ENCODE measurements around the gene PPIL6.

The PPIL6 gene

GRCh38 chr6:109363753-109364152, 76.7 kb downstream of the PPIL6 start:
- peaks cover 74% of the 10 kb centered on the region for H3K36me3 ChIP-seq (ENCODE audit: control insufficient read depth, low read length)
- H3K4me2 ChIP-seq (ENCODE audit: low read length) = no peak overlapping the region
- H3K9me3 ChIP-seq (ENCODE audit: control insufficient read depth, insufficient read depth, low read length) = no peaks in the 10 kb centered on the region
- H3K27ac ChIP-seq (ENCODE audit: low read depth, low read length) = no peak overlapping the region
- H4K20me1 ChIP-seq (ENCODE audit: control insufficient read depth, insufficient read depth, low read depth, low read length) = no peaks in the 10 kb centered on the region
- TF ChIP-seq EZH2phosphoT487 (IDR thresholded peaks at IDR 0.05; ENCODE audit: borderline replicate concordance, low read length) (no peak), CTCF (IDR thresholded peaks at IDR 0.05; ENCODE audit: low read depth, low read length, poor library complexity, severe bottlenecking) (no peak)
- H3K4me1 ChIP-seq (ENCODE audit: control insufficient read depth, low read length) = no peaks in the 10 kb centered on the region
- H3F3A ChIP-seq (ENCODE audit: control insufficient read depth, insufficient read depth) = 0 out of 2 replicates have a peak, but pooled peaks cover 2% of the 10 kb centered on the region
- H3K9me2 ChIP-seq (replicated peaks; ENCODE audit: control insufficient read depth, low read length) = no peaks in the 10 kb centered on the region
- H3K4me3 ChIP-seq (ENCODE audit: low read length) = no peak overlapping the region
- H3K79me2 ChIP-seq (ENCODE audit: control insufficient read depth, low read length) = peaks cover 8% of the 10 kb centered on the region
- H3K27me3 ChIP-seq (ENCODE audit: control insufficient read depth, low read length) = no peaks in the 10 kb centered on the region

GRCh38 chr6:109362102-109362884, 78.1 kb downstream of the PPIL6 start:
- Histone ChIP-seq H3K4me1 (ENCODE audit: control insufficient read depth, low read length) (no peaks in the 10 kb centered on the region), H3K9me3 (ENCODE audit: control insufficient read depth, insufficient read depth, low read length) (no peaks in the 10 kb centered on the region), H3K27me3 (ENCODE audit: control insufficient read depth, low read length) (no peaks in the 10 kb centered on the region), H3K4me3 (ENCODE audit: low read length) (no peak overlapping the region), H3K9me2 (replicated peaks; ENCODE audit: control insufficient read depth, low read length) (no peaks in the 10 kb centered on the region), H3K4me2 (ENCODE audit: low read length) (no peak overlapping the region), H3K36me3 (ENCODE audit: control insufficient read depth, low read length) (peaks cover 67% of the 10 kb centered on the region), H4K20me1 (ENCODE audit: control insufficient read depth, insufficient read depth, low read depth, low read length) (no peaks in the 10 kb centered on the region), H3F3A (ENCODE audit: control insufficient read depth, insufficient read depth) (0 out of 2 replicates have a peak, but pooled peaks cover 2% of the 10 kb centered on the region), H3K27ac (ENCODE audit: low read depth, low read length) (no peak overlapping the region), H3K79me2 (ENCODE audit: control insufficient read depth, low read length) (peaks cover 8% of the 10 kb centered on the region)
- no peak for TF ChIP-seq EZH2phosphoT487 (IDR thresholded peaks at IDR 0.05; ENCODE audit: borderline replicate concordance, low read length)
- no peak for TF ChIP-seq CTCF (IDR thresholded peaks at IDR 0.05; ENCODE audit: low read depth, low read length, poor library complexity, severe bottlenecking)

GRCh38 chr6:109360791-109361190, 79.6 kb downstream of the PPIL6 start:
- Histone ChIP-seq H3K36me3 (ENCODE audit: control insufficient read depth, low read length) (peaks cover 56% of the 10 kb centered on the region), H3K4me1 (ENCODE audit: control insufficient read depth, low read length) (no peaks in the 10 kb centered on the region), H3K4me3 (ENCODE audit: low read length) (no peak overlapping the region), H3K4me2 (ENCODE audit: low read length) (no peak overlapping the region), H3K27ac (ENCODE audit: low read depth, low read length) (no peak overlapping the region), H3F3A (ENCODE audit: control insufficient read depth, insufficient read depth) (no peaks in the 10 kb centered on the region), H3K9me3 (ENCODE audit: control insufficient read depth, insufficient read depth, low read length) (no peaks in the 10 kb centered on the region; the same call in 1 of the 2 replicates), H3K27me3 (ENCODE audit: control insufficient read depth, low read length) (no peaks in the 10 kb centered on the region), H3K9me2 (replicated peaks; ENCODE audit: control insufficient read depth, low read length) (no peaks in the 10 kb centered on the region), H4K20me1 (ENCODE audit: control insufficient read depth, insufficient read depth, low read depth, low read length) (no peaks in the 10 kb centered on the region), H3K79me2 (ENCODE audit: control insufficient read depth, low read length) (no peaks in the 10 kb centered on the region)
- TF ChIP-seq CTCF (IDR thresholded peaks at IDR 0.05; ENCODE audit: low read depth, low read length, poor library complexity, severe bottlenecking) (no peak), EZH2phosphoT487 (IDR thresholded peaks at IDR 0.05; ENCODE audit: borderline replicate concordance, low read length) (no peak)

All from DOHH2 (cell line).